SIG-M5 treated with dmso at 0.1 percent for 504 hours (cell line): ENCODE measurements around the gene PLEKHO1.
"Not testable (repeated sequence)": the region's sequence is repeated elsewhere in the genome, so short reads cannot be mapped to it uniquely, and the experiment has no call there.

Experiments used
- DNase-seq: peaks from one replicate; lab custom pipeline; 2025; ENCODE audit not compliant: unreplicated experiment; lab: John Stamatoyannopoulos, UW

Gene PLEKHO1

DNA sequence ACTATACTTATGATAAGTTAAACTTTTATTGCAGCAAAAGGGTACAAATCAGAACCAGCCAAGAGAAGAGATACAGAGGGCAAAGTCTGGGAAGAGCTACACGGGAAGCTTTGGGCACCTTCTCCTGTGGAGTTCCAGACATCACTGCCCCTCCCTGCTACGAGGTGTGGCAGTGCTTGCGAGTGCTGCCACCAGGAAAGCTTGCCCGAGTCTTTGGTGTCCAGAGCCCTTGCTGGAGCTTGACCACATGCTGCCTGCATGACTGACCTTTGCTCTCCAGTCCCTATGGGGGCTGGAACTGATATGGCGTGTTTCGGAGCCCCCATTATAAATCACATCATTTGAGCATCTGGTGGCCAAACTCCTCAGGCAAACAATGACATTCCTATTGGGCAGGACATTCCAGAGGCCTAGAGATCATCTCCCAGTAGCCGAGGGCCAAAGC lies 23.4 kb downstream of the PLEKHO1 start:
- DNase-seq: no peak

DNA sequence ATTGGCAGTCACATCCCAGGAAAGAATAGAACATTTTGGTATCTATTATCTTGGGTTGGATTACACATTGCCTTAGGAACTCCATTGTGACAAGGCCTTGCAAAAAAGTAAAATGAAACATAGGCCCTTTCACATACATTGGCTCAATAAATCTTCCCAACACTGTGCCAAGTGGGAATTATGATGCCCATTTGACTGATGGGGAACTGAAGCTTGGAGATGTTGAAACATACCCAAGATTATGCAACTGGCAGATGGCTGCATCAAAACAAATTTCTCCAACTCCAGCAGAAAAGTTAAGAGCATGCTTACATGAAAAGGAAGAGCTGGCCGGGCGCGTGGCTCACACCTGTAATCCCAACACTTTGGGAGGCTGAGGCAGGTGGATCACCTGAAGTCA lies 26.9 kb downstream of the PLEKHO1 start:
- DNase-seq: peak; percentile 60

GRCh38 chr1:150178548-150178947 lies 28.8 kb downstream of the PLEKHO1 start:
- DNase-seq: peak; percentile 91

- no peak for DNase-seq
Observed at GRCh38 chr1:150179867-150180266, 30.2 kb downstream of the PLEKHO1 start.

DNA sequence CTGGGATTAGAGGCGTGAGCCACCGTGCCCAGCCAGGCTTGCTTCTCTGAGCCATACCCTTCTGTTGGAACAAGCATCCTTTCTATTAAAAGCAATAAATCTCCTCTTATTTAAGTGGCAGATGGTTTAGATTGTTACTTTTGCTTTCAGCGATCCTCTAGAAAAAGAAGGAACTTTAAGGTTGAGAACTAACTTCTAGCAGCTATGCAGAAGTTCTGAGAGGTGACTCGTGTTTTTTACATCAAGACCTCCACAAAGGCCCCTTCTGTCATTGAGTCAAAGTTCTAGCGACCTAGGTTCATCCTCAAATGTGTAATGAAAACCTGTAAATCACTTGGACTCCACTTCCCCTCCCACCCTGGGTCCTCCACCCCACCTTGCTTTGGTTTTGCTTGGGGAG lies 30.8 kb downstream of the PLEKHO1 start:
- no peak for DNase-seq

DNA sequence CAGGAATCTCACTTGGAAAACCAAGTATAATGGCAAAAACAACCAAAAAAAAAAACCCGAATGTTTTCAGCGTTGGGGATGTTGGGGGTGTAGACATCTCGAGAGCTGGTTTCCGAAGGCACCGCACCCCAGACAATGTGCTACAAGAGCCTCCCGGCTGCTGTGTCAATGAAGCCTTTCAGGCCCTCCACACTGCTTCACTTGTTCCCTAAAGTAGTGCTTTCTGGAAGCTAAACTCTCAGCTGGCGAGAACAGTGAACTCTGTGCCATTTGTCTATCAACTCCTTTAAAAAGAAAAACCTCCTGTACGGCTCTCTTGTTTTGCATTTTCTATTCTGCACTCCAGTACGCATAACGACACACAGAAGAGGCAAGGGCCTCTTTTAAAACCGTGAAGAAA lies 32.5 kb downstream of the PLEKHO1 start:
- no peak for DNase-seq

GRCh38 chr1:150183061-150183460 lies 33.3 kb downstream of the PLEKHO1 start:
- DNase-seq: no peak

DNA sequence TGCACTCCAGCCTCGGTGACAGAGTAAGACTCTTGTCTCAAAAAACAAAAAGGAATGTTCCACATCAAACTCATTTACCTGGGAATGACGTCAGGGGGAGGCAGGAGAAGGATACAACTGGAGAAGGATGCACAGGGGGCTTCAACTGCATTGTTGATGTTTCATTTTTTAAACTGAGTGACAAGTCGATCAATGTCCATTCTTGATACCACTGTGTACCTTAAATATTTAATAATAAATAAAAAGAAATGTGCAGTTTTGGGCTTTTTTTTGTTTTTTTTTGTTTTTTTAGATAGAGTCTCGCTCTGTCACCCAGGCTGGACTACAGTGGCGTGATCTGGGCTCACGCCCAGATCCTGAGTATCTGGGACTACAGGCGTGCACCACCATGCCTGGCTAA lies 35.8 kb downstream of the PLEKHO1 start:
- no peak for DNase-seq

DNA sequence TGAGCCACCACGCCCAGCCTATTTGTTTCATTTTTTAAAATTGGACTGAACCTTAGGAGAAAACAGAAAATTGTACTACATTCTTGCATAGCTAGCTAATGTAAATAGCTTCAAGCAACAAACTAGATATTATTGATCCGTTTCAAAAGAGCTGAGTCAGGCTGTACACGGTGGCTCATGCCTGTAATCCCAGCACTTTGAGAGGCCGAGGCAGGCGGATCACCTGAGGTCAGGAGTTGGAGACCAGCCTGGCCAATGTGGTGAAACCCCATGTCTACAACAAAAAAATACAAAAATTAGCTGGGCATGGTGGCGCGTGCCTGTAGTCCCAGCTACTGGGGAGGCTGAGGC lies 36.7 kb downstream of the PLEKHO1 start:
- not testable (repeated sequence) for DNase-seq

- DNase-seq: peak; percentile 85
Observed at GRCh38 chr1:150186789-150187559, 37.3 kb downstream of the PLEKHO1 start.

GRCh38 chr1:150187560-150187931 lies 37.8 kb downstream of the PLEKHO1 start:
- no peak for DNase-seq

DNA sequence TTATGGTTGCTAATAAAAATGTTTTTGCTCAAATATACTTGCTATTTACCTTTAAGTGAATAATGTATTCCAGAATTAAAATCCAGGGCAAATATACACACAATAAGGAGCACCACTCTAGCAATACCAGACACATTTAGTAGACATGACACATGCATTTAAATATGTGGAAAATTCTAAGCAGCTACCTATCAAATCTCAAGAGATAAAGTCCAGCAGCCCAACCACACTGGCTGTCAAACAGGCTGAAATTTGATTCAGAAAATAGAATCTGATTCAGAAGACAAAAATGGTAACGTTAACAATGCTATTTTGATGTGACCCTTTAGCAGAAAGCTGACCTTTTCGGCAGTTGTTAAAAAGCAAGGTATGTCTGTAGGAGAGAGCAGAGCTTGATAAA lies 42.3 kb downstream of the PLEKHO1 start:
- DNase-seq: no peak

GRCh38 chr1:150194381-150195031 lies 44.8 kb downstream of the PLEKHO1 start:
- DNase-seq: no peak

DNA sequence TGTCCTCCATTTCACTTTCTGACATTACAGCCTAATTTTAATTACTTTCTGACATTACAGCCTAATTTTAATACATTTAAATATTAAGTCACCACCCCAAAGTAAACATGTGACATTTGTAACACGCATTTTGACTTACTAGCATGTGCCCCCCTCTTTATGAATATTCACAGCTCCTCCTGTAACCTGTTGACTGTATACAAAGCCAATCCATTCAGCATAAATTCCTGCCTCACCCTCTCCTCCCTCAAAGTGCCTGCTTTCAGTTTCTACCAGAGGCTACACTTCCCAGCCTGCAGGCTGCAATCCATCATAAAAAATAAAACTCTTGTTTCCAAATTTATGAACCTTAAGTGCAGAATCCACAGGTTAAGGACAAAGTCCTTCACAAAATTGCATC lies 46.7 kb downstream of the PLEKHO1 start:
- DNase-seq: no peak

GRCh38 chr1:150207281-150207971 lies 57.7 kb downstream of the PLEKHO1 start:
- no peak for DNase-seq

DNA sequence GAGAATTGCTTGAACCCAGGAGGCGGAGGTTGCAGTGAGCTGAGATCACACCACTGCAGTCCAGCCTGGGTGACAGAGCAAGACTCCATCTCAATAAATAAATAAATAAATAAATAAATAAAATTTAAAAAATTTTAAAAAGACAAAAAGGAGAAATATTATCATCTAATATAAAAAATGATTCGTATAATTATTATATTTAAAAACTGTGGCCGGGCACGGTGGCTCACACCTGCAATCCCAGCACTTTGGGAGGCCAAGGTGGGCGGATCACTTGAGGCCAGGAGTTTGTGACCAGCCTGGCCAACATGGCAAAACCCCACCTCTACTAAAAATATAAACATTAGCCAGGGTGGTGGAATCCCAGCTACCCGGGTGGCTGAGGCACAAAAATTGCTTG lies 58.7 kb downstream of the PLEKHO1 start:
- DNase-seq: not testable (repeated sequence)
